SW 1271 (cell line): ENCODE measurements around the gene PLEKHG2.

Source experiments
- DNase-seq, 2 experiments: peaks; one replicate each; lab custom pipeline; 2025; lab: John Stamatoyannopoulos, UW

PLEKHG2 gene

GRCh38 chr19:39405958-39406655 lies 6.4 kb upstream of the PLEKHG2 start:
- peak in 1 of 2 experiments; percentile 68 for DNase-seq

- peak; percentile 23 to 70 for DNase-seq
Observed at GRCh38 chr19:39406656-39407409, 5.6 kb upstream of the PLEKHG2 start, which contains the start of gene ZFP36. Gene ZFP36 (plus strand): TSS chr19:39406847. CDS start chr19:39406905, 58 bp downstream.

- DNase-seq, result no peak
Observed at GRCh38 chr19:39407410-39407659, 5.1 kb upstream of the PLEKHG2 start.

- DNase-seq, result no peak
Observed at GRCh38 chr19:39407660-39408391, 4.6 kb upstream of the PLEKHG2 start.

GRCh38 chr19:39408392-39409207 lies 3.9 kb upstream of the PLEKHG2 start:
- no peak for DNase-seq

- DNase-seq, result peak in 1 of 2 experiments; percentile 42
Observed at GRCh38 chr19:39409208-39410016, 3.1 kb upstream of the PLEKHG2 start.

- no peak for DNase-seq
Observed at GRCh38 chr19:39410017-39410830, 2.2 kb upstream of the PLEKHG2 start.

- DNase-seq, result no peak
Observed at GRCh38 chr19:39410831-39411080, 1.7 kb upstream of the PLEKHG2 start.

GRCh38 chr19:39411081-39411831 lies 1.2 kb upstream of the PLEKHG2 start:
- no peak for DNase-seq

- peak; percentile 75 to 91 for DNase-seq
Observed at GRCh38 chr19:39411832-39412099, 703 bp upstream of the PLEKHG2 start.

- no peak for DNase-seq
Observed at GRCh38 chr19:39412867-39413271, 400 bp downstream of the PLEKHG2 start.

GRCh38 chr19:39413272-39413910 lies 922 bp downstream of the PLEKHG2 start:
- DNase-seq, result no peak

GRCh38 chr19:39413911-39414608 lies 1.6 kb downstream of the PLEKHG2 start:
- no peak for DNase-seq

GRCh38 chr19:39415111-39416046 lies 2.9 kb downstream of the PLEKHG2 start:
- no peak for DNase-seq

GRCh38 chr19:39416152-39417120 lies 4.0 kb downstream of the PLEKHG2 start:
- no peak for DNase-seq

GRCh38 chr19:39417463-39418181 lies 5.2 kb downstream of the PLEKHG2 start:
- DNase-seq, result no peak
